ENCODE measurements around the gene JUP.

DNA sequence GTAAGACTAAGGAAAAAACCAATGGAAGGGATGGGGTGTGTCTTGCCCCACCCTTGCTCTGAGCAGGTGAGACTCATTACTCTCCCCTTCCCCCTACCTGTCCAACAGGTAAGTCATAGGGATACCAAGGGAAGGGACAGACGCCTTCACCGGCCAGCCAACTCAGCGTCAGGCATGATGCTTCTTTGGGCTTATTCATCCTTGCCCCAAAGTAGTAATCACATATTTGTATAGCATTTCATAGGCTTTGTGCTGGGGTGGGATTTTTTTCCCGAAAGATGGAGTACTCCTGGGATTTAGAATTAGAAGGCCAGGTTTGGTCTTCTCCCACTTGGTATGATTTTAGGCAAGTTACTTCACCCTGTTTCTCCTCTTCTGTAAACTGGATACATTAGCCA, 509 bp upstream of the JUP start:
- TF ChIP-seq POLR2A (IDR thresholded peaks at IDR 0.05; ENCODE audit: low read length) (no peak), GATA1 (IDR thresholded peaks at IDR 0.05; ENCODE audit: low read depth, low read length) (no peak)
